ENCODE results near the gene HSPA4L.

DNA sequence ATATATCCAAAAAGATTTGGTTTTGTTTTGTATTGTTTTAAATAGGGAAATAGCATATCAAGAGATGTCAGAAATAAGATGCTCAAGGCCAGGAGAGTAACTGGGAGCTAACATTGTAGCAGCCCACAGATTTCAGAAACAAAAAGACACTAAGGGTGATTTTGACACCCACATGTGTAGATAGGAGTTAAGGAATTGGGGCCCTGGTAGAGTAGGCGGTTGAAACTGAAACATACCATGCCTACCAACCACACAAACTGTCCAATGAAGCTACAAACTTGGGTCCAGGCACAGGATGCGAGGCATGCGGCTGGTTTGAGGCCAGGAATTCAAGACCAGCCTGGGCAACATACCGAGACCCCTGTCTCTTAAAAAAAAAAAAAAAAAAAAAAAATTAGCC is 6.3 kb upstream of the HSPA4L start:
- TF ChIP-seq, protein P1, sequence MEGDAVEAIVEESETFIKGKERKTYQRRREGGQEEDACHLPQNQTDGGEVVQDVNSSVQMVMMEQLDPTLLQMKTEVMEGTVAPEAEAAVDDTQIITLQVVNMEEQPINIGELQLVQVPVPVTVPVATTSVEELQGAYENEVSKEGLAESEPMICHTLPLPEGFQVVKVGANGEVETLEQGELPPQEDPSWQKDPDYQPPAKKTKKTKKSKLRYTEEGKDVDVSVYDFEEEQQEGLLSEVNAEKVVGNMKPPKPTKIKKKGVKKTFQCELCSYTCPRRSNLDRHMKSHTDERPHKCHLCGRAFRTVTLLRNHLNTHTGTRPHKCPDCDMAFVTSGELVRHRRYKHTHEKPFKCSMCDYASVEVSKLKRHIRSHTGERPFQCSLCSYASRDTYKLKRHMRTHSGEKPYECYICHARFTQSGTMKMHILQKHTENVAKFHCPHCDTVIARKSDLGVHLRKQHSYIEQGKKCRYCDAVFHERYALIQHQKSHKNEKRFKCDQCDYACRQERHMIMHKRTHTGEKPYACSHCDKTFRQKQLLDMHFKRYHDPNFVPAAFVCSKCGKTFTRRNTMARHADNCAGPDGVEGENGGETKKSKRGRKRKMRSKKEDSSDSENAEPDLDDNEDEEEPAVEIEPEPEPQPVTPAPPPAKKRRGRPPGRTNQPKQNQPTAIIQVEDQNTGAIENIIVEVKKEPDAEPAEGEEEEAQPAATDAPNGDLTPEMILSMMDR (IDR thresholded peaks at IDR 0.05), result no peak
- no peak for TF ChIP-seq POLR2AphosphoS5 (IDR thresholded peaks at IDR 0.05)
